Peyer's patch (tissue), 4 donors: Measurements from ENCODE around the gene MYO15A.

ENCODE experiments used
- POLR2A ChIP-seq, 2 donors: fragments of 450-650 bp; IDR thresholded peaks; one replicate each; pipeline ENCODE4 v1.5.1; 2017; ENCODE audit warnings: antibody characterized with exemption in 2 of 2, mild to moderate bottlenecking in 2 of 2, moderate library complexity in 2 of 2
- TF ChIP-seq, protein P1 (sequence below), 6 experiments: fragments of 450-650 bp in 4 of 6; fragments of 200-600 bp in 2 of 6; sonication (generic) in 1 of 6; IDR thresholded peaks; one replicate each; pipeline ENCODE4 v1.5.1; 2017 to 2019; ENCODE audit warnings: antibody characterized with exemption in 6 of 6, mild to moderate bottlenecking in 3 of 6, moderate library complexity in 1 of 6

DNA sequence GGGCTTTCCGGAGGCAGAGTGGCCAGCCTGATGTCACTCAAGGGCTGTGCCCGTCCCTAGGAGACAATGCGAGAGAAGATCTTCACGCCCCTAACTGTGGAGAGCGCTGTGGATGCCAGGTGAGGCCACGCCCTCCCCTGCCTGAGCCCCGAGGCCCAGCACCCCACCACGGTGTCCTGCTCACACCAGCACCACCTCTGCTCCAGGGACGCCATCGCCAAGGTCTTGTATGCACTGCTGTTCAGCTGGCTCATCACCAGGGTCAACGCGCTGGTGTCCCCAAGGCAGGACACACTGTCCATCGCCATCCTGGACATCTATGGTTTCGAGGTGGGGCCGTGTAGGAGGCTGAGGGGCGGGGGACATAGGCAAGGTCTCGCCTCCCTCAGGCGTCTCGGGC lies 27.8 kb downstream of the MYO15A start:
- no peak for TF ChIP-seq POLR2A (IDR thresholded peaks at IDR 0.05)
- TF ChIP-seq, protein P1, sequence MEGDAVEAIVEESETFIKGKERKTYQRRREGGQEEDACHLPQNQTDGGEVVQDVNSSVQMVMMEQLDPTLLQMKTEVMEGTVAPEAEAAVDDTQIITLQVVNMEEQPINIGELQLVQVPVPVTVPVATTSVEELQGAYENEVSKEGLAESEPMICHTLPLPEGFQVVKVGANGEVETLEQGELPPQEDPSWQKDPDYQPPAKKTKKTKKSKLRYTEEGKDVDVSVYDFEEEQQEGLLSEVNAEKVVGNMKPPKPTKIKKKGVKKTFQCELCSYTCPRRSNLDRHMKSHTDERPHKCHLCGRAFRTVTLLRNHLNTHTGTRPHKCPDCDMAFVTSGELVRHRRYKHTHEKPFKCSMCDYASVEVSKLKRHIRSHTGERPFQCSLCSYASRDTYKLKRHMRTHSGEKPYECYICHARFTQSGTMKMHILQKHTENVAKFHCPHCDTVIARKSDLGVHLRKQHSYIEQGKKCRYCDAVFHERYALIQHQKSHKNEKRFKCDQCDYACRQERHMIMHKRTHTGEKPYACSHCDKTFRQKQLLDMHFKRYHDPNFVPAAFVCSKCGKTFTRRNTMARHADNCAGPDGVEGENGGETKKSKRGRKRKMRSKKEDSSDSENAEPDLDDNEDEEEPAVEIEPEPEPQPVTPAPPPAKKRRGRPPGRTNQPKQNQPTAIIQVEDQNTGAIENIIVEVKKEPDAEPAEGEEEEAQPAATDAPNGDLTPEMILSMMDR (IDR thresholded peaks at IDR 0.05), result no peak
